Keratinocyte (primary cell): ENCODE results near the gene HDGF.

ENCODE experiments used
- EZH2 ChIP-seq: IDR thresholded peaks from one replicate; pipeline ENCODE4 v1.6.1; 2012; ENCODE audit warnings: inconsistent platforms, mild to moderate bottlenecking, low read length, moderate library complexity
- TF ChIP-seq, protein P1 (sequence below), 3 experiments: IDR thresholded peaks in 1 of 3; conservative IDR thresholded peaks in 1 of 3; optimal IDR thresholded peaks in 1 of 3; 2 replicates in 2 of 3; 3 replicates in 1 of 3; pipeline versions ENCODE3 to v1.5.1; 2011; ENCODE audit warnings: low read length in 3 of 3, mild to moderate bottlenecking in 3 of 3, moderate library complexity in 2 of 3, control low read depth in 1 of 3, inconsistent platforms in 1 of 3; ENCODE audit not compliant: insufficient read depth in 2 of 3; ENCODE audit errors: extremely low read depth in 1 of 3

DNA sequence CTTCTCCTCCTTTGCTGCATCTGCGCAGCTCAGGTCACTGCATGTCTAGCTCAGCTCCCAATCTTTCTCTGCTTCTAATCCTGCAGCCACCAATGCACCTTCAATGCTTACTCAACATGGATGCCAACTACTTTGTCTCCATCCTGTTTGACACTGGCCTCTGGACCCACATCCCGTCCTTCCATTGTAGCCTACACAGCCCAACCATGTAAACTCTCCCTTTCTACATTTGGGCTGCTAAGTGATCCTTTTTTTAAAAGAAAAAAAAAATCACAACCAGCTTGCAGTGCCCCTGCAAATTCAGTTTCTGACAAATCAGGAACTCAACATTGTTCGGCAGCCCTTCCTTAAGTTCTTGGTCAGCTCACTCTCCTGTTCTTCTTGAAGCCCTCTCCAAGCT, 36.6 kb downstream of the HDGF start:
- TF ChIP-seq, protein P1, sequence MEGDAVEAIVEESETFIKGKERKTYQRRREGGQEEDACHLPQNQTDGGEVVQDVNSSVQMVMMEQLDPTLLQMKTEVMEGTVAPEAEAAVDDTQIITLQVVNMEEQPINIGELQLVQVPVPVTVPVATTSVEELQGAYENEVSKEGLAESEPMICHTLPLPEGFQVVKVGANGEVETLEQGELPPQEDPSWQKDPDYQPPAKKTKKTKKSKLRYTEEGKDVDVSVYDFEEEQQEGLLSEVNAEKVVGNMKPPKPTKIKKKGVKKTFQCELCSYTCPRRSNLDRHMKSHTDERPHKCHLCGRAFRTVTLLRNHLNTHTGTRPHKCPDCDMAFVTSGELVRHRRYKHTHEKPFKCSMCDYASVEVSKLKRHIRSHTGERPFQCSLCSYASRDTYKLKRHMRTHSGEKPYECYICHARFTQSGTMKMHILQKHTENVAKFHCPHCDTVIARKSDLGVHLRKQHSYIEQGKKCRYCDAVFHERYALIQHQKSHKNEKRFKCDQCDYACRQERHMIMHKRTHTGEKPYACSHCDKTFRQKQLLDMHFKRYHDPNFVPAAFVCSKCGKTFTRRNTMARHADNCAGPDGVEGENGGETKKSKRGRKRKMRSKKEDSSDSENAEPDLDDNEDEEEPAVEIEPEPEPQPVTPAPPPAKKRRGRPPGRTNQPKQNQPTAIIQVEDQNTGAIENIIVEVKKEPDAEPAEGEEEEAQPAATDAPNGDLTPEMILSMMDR (optimal IDR thresholded peaks at IDR 0.05 in 1 of 3, IDR thresholded peaks at IDR 0.05 in 1 of 3, conservative IDR thresholded peaks at IDR 0.05 in 1 of 3; ENCODE audit: extremely low read depth in 1 of 3, insufficient read depth in 2 of 3, low read length in 3 of 3): no peak
- no peak for TF ChIP-seq EZH2
